ENCODE results near the gene PIP4K2C.
"Not testable (repeated sequence)": the region's sequence is repeated elsewhere in the genome, so short reads cannot be mapped to it uniquely, and the experiment has no call there.

The PIP4K2C gene

DNA sequence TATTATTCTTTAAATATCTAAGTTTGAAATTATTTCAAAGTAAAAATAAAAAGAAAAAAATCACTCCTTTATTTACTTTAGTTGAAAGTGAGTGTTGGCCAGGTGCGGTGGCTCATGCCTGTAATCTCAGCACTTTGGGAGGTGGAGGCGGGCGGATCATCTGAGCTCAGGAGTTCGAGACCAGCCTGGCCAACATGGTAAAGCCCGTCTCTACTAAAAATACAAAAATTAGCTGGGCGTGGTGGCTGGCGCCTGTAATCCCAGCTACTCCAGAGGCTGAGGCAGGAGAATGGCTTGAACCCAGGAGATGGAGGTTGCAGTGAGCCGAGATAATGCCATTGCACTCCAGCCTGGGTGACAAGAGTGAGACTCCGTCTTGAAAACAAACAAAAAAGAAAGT lies 45.7 kb downstream of the PIP4K2C start:
- not testable (repeated sequence) for DNase-seq (ENCODE audit: low read depth, low spot score)

DNA sequence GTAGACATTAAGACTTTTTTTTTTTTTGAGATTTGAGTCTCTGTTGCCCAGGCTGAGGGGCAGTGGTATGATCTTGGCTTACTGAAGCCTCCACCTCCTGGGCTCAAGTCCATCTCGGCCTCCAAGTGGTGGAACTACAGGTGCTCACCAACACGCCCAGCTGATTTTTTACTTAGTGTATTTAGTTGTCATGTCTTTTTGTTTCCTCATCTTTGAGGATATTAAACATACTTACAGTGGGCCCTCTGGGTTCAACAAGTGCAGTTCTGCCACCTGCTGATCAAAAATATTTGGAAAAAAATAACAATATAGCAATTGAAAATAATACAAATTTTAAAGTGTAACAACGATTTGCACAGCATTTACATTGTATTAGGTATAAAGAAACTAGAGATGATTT lies 46.4 kb downstream of the PIP4K2C start:
- DNase-seq (ENCODE audit: low read depth, low spot score) = no peak

DNA sequence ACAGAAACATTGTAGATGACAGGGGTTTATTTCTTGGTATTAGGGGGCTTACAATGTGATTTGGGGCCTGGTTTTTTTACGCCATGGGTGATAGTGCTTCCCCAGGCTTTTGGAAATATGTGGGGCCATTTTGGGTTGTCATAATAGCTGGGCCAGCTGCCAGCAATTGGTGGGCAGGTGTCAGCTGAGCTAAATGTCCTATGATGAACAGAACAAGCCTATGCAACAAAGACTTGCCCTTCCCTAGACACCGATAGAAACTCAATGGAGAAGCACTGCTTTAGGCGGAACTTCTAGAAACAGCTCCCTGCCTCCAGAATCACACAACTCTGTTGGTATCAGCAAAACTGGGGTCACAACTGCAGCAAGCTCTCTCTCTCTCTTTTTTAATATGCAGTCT lies 47.1 kb downstream of the PIP4K2C start:
- no peak for DNase-seq (ENCODE audit: low read depth, low spot score)

DNA sequence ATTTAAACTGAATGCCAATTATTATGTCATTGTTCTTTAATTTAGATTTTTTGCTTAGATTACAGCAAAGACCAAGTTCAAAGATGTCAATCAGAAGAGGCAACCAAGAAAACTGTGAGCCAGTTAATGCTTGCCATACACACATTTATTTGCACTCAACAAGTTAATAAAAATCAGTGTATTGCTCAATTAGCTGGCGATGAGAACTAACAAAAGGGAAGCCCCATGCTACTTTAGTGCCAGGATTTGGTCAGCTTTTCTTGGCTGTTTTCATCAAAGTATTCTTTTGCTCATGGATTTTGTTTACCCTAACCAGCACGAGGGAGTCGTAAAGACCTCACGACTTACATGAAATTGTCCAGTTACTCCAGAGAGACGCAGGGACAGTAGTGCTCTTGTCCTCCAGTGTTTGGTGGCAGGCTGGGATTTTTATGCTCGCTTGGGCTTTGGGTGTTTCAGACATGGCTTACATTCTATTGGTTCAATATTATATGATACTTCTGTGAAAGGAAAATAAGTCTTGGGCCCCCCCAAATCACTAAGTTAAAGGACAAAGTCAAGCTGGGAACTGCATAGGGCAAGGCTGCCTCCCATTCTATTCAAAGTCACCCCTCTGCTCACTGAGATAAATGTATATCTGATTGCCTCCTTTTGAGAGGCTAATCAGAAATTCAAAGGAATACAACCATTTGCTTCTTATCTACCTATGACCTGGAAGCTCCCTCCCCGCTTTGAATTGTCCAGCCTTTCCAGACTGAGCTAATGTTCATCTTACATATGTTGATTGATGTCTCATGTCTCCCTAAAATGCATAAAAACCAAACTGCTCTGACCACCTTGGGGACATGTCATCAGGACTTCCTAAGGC lies 49.4 kb downstream of the PIP4K2C start:
- DNase-seq (ENCODE audit: low read depth, low spot score) = no peak

DNA sequence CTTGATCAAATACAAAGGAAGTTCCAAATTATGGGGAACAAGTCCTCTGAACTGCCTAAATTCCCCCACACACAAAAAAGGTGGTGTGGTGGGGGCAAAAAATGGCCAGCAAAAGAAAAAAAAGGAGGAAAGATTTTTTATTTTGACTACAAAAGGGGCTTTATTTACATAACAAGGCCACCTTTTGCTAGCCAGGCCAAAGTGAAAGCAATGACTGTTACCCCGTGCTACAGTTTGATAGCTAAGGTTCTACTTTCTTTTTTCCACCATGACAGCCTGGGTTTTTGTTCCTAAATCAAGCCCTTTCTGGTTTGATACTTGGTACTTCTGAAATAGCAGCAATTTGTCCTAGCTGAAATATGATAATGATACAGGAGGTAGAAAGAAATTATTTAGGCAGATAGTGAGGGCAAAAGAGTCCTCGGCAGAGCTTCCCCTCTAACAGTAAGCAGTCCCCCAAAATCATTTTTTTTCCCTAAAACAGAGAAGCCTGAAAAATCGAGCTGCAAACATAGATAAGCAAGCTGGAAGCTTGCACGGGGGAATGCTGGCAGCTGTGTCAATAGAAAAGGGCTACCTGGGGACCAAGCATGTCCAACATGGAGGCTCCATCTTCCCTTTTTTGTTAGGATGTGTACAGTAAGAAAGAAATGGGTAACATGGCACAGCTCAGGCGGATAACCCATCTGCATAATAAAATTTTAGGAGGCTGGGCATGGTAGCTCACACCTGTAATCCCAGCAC lies 50.9 kb downstream of the PIP4K2C start:
- DNase-seq (ENCODE audit: low read depth, low spot score) = no peak

DNA sequence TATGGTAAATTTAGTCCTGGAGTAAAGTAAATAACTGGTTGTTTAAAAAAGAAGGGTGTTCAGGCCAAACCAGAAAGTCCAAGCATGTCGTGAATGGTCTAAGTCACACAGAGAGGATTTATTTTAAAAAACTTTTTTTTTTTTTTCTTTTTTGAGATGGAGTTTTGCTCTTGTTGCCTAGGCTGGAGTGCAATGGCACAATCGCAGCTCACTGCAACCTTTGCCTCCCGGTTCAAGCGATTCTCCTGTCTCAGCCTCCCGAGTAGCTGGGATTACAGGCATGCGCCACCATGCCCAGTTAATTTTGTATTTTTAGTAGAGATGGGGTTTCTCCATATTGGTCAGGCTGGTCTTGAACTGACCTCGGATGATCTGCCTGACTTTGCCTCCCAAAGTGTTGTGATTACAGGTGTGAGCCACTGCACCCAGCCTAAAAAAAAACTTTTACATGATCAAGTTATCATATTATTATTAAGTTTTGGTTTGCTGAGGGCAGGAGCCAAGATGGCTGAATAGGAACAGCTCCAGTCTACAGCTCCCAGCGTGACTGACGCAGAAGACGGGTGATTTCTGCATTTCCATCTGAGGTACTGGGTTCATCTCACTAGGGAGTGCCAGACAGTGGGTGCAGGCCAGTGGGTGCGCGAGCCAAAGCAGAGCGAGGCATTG lies 55.1 kb downstream of the PIP4K2C start:
- DNase-seq (ENCODE audit: low read depth, low spot score) = peak; percentile 24

DNA sequence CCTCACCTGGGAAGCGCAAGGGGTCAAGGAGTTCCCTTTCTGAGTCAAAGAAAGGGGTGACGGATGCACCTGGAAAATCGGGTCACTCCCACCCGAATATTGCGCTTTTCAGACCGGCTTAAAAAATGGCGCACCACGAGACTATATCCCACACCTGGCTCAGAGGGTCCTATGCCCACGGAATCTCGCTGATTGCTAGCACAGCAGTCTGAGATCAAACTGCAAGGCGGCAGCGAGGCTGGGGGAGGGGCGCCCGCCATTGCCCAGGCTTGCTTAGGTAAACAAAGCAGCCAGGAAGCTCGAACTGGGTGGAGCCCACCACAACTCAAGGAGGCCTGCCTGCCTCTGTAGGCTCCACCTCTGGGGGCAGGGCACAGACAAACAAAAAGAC lies 55.7 kb downstream of the PIP4K2C start:
- DNase-seq (ENCODE audit: low read depth, low spot score) = not testable (repeated sequence)
